GM21381 (cell line): Measurements from ENCODE around the gene COBLL1.

Experiments
- ATAC-seq: cut with Tn5 transposase; IDR thresholded peaks from one replicate; pipeline ENCODE4 v1.9.1; 2021; ENCODE audit warnings: mild to moderate bottlenecking, moderate library complexity; ENCODE audit not compliant: unreplicated experiment

COBLL1 gene

GRCh38 chr2:164760179-164760578, 81.4 kb downstream of the COBLL1 start:
- ATAC-seq: no peak

- no peak for ATAC-seq
Observed at GRCh38 chr2:164757934-164758695, 83.5 kb downstream of the COBLL1 start.

GRCh38 chr2:164756773-164757172, 84.8 kb downstream of the COBLL1 start:
- ATAC-seq: no peak

- ATAC-seq: no peak
Observed at GRCh38 chr2:164755952-164756351, 85.7 kb downstream of the COBLL1 start.

- ATAC-seq: no peak
Observed at GRCh38 chr2:164754157-164755093, 87.2 kb downstream of the COBLL1 start.

- no peak for ATAC-seq
Observed at GRCh38 chr2:164752956-164753355, 88.7 kb downstream of the COBLL1 start.

- ATAC-seq: no peak
Observed at GRCh38 chr2:164747783-164748433, 93.7 kb downstream of the COBLL1 start.

GRCh38 chr2:164747140-164747539, 94.5 kb downstream of the COBLL1 start:
- no peak for ATAC-seq

GRCh38 chr2:164746713-164747112, 94.9 kb downstream of the COBLL1 start:
- no peak for ATAC-seq

- ATAC-seq: no peak
Observed at GRCh38 chr2:164745012-164745797, 96.4 kb downstream of the COBLL1 start.

GRCh38 chr2:164742738-164743317, 98.8 kb downstream of the COBLL1 start:
- ATAC-seq: no peak

- ATAC-seq: no peak
Observed at GRCh38 chr2:164739966-164740365, 101.7 kb downstream of the COBLL1 start.

GRCh38 chr2:164737612-164738081, 104.0 kb downstream of the COBLL1 start:
- ATAC-seq: no peak

- no peak for ATAC-seq
Observed at GRCh38 chr2:164735309-164735919, 106.2 kb downstream of the COBLL1 start.

GRCh38 chr2:164734196-164734595, 107.4 kb downstream of the COBLL1 start:
- no peak for ATAC-seq

GRCh38 chr2:164725542-164725941, 116.1 kb downstream of the COBLL1 start:
- ATAC-seq: no peak

- ATAC-seq: no peak
Observed at GRCh38 chr2:164722616-164723338, 118.8 kb downstream of the COBLL1 start.

- ATAC-seq: no peak
Observed at GRCh38 chr2:164721430-164721829, 120.2 kb downstream of the COBLL1 start.
